Measurements from ENCODE around the gene VAMP1. TPM values are rescaled to one million over a fixed set of nuclear protein-coding genes. Genes with fewer than 3 reads are reported as not detected.
"Not testable (repeated sequence)": the region's sequence is repeated elsewhere in the genome, so short reads cannot be mapped to it uniquely, and the experiment has no call there.

The VAMP1 gene
- total RNA-seq, 1 donor from 2014 or later = 6.4 TPM

- Mint-ChIP-seq H3K9me3 (no peaks in the 10 kb centered on the region), H3K4me3 (no peak overlapping the region), H3K27ac (no peak overlapping the region), H3K36me3 (no peaks in the 10 kb centered on the region), H3K4me1 (peaks cover 16% of the 10 kb centered on the region), H3K27me3 (ENCODE audit: low read depth) (no peaks in the 10 kb centered on the region)
- TF ChIP-seq CTCF (IDR thresholded peaks at IDR 0.05; ENCODE audit: unreplicated experiment) = no peak
- DNase-seq (ENCODE audit: low spot score in 2 of 2, unreplicated experiment in 2 of 2) = no peak
These were observed 37.5 kb downstream of the VAMP1 start for GRCh38 chr12:6432991-6433390.

- DNase-seq (ENCODE audit: low spot score in 2 of 2, unreplicated experiment in 2 of 2) = peak; percentile 45 to 70
- Mint-ChIP-seq H3K4me3 (peak overlapping the region; percentile 1), H3K9me3 (no peaks in the 10 kb centered on the region), H3K27me3 (ENCODE audit: low read depth) (no peaks in the 10 kb centered on the region), H3K4me1 (peaks cover 16% of the 10 kb centered on the region), H3K36me3 (no peaks in the 10 kb centered on the region), H3K27ac (peak overlapping the region; percentile 75)
- no peak for TF ChIP-seq CTCF (IDR thresholded peaks at IDR 0.05; ENCODE audit: unreplicated experiment)
These were observed 40.1 kb downstream of the VAMP1 start for GRCh38 chr12:6430124-6430989.

- Mint-ChIP-seq H3K4me1 (peaks cover 14% of the 10 kb centered on the region), H3K36me3 (no peaks in the 10 kb centered on the region), H3K9me3 (no peaks in the 10 kb centered on the region), H3K27ac (no peak overlapping the region), H3K27me3 (ENCODE audit: low read depth) (no peaks in the 10 kb centered on the region), H3K4me3 (no peak overlapping the region)
- no peak for TF ChIP-seq CTCF (IDR thresholded peaks at IDR 0.05; ENCODE audit: unreplicated experiment)
- no peak for DNase-seq (ENCODE audit: low spot score in 2 of 2, unreplicated experiment in 2 of 2)
These were observed 42.2 kb downstream of the VAMP1 start for GRCh38 chr12:6428326-6428725.

GRCh38 chr12:6427796-6428195 is 42.7 kb downstream of the VAMP1 start:
- H3K27ac Mint-ChIP-seq; H3K36me3 Mint-ChIP-seq; H3K9me3 Mint-ChIP-seq; H3K4me3 Mint-ChIP-seq; H3K27me3 Mint-ChIP-seq (ENCODE audit: low read depth); DNase-seq (ENCODE audit: low spot score in 2 of 2, unreplicated experiment in 2 of 2): not testable (repeated sequence)
- H3K4me1 Mint-ChIP-seq = peaks cover 14% of the 10 kb centered on the region

GRCh38 chr12:6426882-6427671 is 43.4 kb downstream of the VAMP1 start:
- DNase-seq (ENCODE audit: low spot score in 2 of 2, unreplicated experiment in 2 of 2) = no peak
- H3K36me3 Mint-ChIP-seq = no peaks in the 10 kb centered on the region
- TF ChIP-seq CTCF (IDR thresholded peaks at IDR 0.05; ENCODE audit: unreplicated experiment) = no peak
- H3K27me3 Mint-ChIP-seq (ENCODE audit: low read depth) = no peaks in the 10 kb centered on the region
- H3K4me1 Mint-ChIP-seq = peaks cover 14% of the 10 kb centered on the region
- H3K9me3 Mint-ChIP-seq = no peaks in the 10 kb centered on the region
- H3K27ac Mint-ChIP-seq = no peak overlapping the region
- no peak overlapping the region for H3K4me3 Mint-ChIP-seq
